ENCODE measurements around the gene PRKN.

Gene PRKN

GRCh38 chr6:161710698-161711097 is 1016.9 kb downstream of the PRKN start:
- ChIA-PET CTCF (interaction anchor here (0.7 kb wide), 1 partner anchor 538 kb away, joined by 3 read pairs; no protein-coding TSS in a partner anchor), POLR2A (no interaction called here)
- no peak overlapping the region for H3K4me3 ChIP-seq (ENCODE audit: low read depth, low read length)

GRCh38 chr6:161701056-161701455 is 1026.5 kb downstream of the PRKN start:
- TF ChIP-seq ZFP37 (tag by site-specific recombination; IDR thresholded peaks at IDR 0.05) (no peak), ZNF561 (tag by site-specific recombination; IDR thresholded peaks at IDR 0.05; ENCODE audit: borderline replicate concordance) (no peak), ZEB2 (tag by site-specific recombination; IDR thresholded peaks at IDR 0.05) (no peak), ZNF707 (tag by site-specific recombination; IDR thresholded peaks at IDR 0.05) (no peak), ZNF169 (tag by site-specific recombination; IDR thresholded peaks at IDR 0.05) (no peak), ZNF324 (tag by site-specific recombination; IDR thresholded peaks at IDR 0.05) (no peak), ZNF248 (tag by site-specific recombination; IDR thresholded peaks at IDR 0.05) (no peak), ZNF335 (tag by site-specific recombination; conservative IDR thresholded peaks at IDR 0.05) (no peak), ZNF580 (tag by site-specific recombination; IDR thresholded peaks at IDR 0.05) (no peak), ZNF391 (tag by site-specific recombination; IDR thresholded peaks at IDR 0.05; ENCODE audit: borderline replicate concordance, low read depth) (no peak), ZNF341 (tag by site-specific recombination; IDR thresholded peaks at IDR 0.05; ENCODE audit: low read depth) (no peak), ZNF292 (tag by site-specific recombination; IDR thresholded peaks at IDR 0.05; ENCODE audit: borderline replicate concordance, low read depth) (no peak), ZNF558 (tag by site-specific recombination; IDR thresholded peaks at IDR 0.05) (no peak), ZNF548 (tag by site-specific recombination; IDR thresholded peaks at IDR 0.05) (no peak), ZSCAN16 (tag by site-specific recombination; IDR thresholded peaks at IDR 0.05) (no peak), ZNF121 (tag by site-specific recombination; IDR thresholded peaks at IDR 0.05) (no peak)
- TF ChIP-seq, protein P1, sequence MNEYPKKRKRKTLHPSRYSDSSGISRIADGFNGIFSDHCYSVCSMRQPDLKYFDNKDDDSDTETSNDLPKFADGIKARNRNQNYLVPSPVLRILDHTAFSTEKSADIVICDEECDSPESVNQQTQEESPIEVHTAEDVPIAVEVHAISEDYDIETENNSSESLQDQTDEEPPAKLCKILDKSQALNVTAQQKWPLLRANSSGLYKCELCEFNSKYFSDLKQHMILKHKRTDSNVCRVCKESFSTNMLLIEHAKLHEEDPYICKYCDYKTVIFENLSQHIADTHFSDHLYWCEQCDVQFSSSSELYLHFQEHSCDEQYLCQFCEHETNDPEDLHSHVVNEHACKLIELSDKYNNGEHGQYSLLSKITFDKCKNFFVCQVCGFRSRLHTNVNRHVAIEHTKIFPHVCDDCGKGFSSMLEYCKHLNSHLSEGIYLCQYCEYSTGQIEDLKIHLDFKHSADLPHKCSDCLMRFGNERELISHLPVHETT (tag by site-specific recombination; IDR thresholded peaks at IDR 0.05): no peak
- TF ChIP-seq, protein P2, sequence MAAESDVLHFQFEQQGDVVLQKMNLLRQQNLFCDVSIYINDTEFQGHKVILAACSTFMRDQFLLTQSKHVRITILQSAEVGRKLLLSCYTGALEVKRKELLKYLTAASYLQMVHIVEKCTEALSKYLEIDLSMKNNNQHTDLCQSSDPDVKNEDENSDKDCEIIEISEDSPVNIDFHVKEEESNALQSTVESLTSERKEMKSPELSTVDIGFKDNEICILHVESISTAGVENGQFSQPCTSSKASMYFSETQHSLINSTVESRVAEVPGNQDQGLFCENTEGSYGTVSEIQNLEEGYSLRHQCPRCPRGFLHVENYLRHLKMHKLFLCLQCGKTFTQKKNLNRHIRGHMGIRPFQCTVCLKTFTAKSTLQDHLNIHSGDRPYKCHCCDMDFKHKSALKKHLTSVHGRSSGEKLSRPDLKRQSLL (tag by site-specific recombination; IDR thresholded peaks at IDR 0.05): no peak
- TF ChIP-seq, protein P3, sequence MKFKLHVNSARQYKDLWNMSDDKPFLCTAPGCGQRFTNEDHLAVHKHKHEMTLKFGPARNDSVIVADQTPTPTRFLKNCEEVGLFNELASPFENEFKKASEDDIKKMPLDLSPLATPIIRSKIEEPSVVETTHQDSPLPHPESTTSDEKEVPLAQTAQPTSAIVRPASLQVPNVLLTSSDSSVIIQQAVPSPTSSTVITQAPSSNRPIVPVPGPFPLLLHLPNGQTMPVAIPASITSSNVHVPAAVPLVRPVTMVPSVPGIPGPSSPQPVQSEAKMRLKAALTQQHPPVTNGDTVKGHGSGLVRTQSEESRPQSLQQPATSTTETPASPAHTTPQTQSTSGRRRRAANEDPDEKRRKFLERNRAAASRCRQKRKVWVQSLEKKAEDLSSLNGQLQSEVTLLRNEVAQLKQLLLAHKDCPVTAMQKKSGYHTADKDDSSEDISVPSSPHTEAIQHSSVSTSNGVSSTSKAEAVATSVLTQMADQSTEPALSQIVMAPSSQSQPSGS (tag by site-specific recombination; IDR thresholded peaks at IDR 0.05; ENCODE audit: low read depth): no peak
- CTCF ChIA-PET: interaction anchor here (0.6 kb wide), 1 partner anchor 283 kb away, joined by 4 read pairs; no protein-coding TSS in a partner anchor

More at GRCh38 chr6:161710698-161711097, 1016.9 kb downstream of the PRKN start:
- TF ChIP-seq ZNF37A (tag by site-specific recombination; IDR thresholded peaks at IDR 0.05): no peak
- TF ChIP-seq KLF8 (tag by site-specific recombination; IDR thresholded peaks at IDR 0.05): no peak
- no peak for TF ChIP-seq ZBTB49 (tag by site-specific recombination; IDR thresholded peaks at IDR 0.05; ENCODE audit: low read depth)
- TF ChIP-seq ZNF366 (tag by site-specific recombination; conservative IDR thresholded peaks at IDR 0.05): 0 out of 2 replicates have a peak, but pooled peaks have one; percentile 27
- H3K27ac ChIP-seq (ENCODE audit: extremely low read depth, low read depth, low read length): no peak overlapping the region
- H3K36me3 ChIP-seq (ENCODE audit: control insufficient read depth in 2 of 2, insufficient read depth in 1 of 2, low read length in 2 of 2): no peaks in the 10 kb centered on the region
- no peaks in the 10 kb centered on the region for H3K4me1 ChIP-seq (ENCODE audit: control insufficient read depth, insufficient read depth, low read length)
- H3K9me3 ChIP-seq (ENCODE audit: control insufficient read depth, insufficient read depth, low read depth, low read length): no peaks in the 10 kb centered on the region

More at GRCh38 chr6:161701056-161701455, 1026.5 kb downstream of the PRKN start:
- H3K27ac ChIP-seq (ENCODE audit: extremely low read depth, low read depth, low read length): no peak overlapping the region
- POLR2A ChIA-PET: no interaction called here
- no peak overlapping the region for H3K4me3 ChIP-seq (ENCODE audit: low read depth, low read length)
- H3K4me1 ChIP-seq (ENCODE audit: control insufficient read depth, insufficient read depth, low read length): no peaks in the 10 kb centered on the region
- no peaks in the 10 kb centered on the region for H3K36me3 ChIP-seq (ENCODE audit: control insufficient read depth in 2 of 2, insufficient read depth in 1 of 2, low read length in 2 of 2)
- H3K9me3 ChIP-seq (ENCODE audit: control insufficient read depth, insufficient read depth, low read depth, low read length): no peaks in the 10 kb centered on the region
